ENCODE data around the gene ZNF750.
"Not testable (repeated sequence)": the region's sequence is repeated elsewhere in the genome, so short reads cannot be mapped to it uniquely, and the experiment has no call there.

ZNF750 gene

GRCh38 chr17:82790391-82790790, 49.4 kb downstream of the ZNF750 start:
- no peak for DNase-seq

- DNase-seq: no peak
Observed at GRCh38 chr17:82789806-82790205, 50.0 kb downstream of the ZNF750 start.

GRCh38 chr17:82789051-82789592, 50.7 kb downstream of the ZNF750 start:
- DNase-seq: no peak

- no peak for DNase-seq
Observed at GRCh38 chr17:82788206-82789001, 51.4 kb downstream of the ZNF750 start.

- no peak for DNase-seq
Observed at GRCh38 chr17:82787081-82787848, 52.6 kb downstream of the ZNF750 start.

- DNase-seq: no peak
Observed at GRCh38 chr17:82786427-82786826, 53.4 kb downstream of the ZNF750 start.

- DNase-seq: not testable (repeated sequence)
Observed at GRCh38 chr17:82785581-82785980, 54.2 kb downstream of the ZNF750 start.

GRCh38 chr17:82783498-82783897, 56.3 kb downstream of the ZNF750 start:
- DNase-seq: no peak

- DNase-seq: no peak
Observed at GRCh38 chr17:82782657-82783207, 57.1 kb downstream of the ZNF750 start.

GRCh38 chr17:82781894-82782274, 57.9 kb downstream of the ZNF750 start:
- peak; percentile 58 for DNase-seq

GRCh38 chr17:82780971-82781893, 58.6 kb downstream of the ZNF750 start:
- DNase-seq: no peak

GRCh38 chr17:82780195-82780594, 59.6 kb downstream of the ZNF750 start:
- DNase-seq: no peak

GRCh38 chr17:82779541-82779940, 60.3 kb downstream of the ZNF750 start:
- DNase-seq: no peak
